WTC11 (cell line): ENCODE results near the gene UTF1.

ENCODE experiments used
- ATF3 ChIP-seq: sonication (generic); formaldehyde crosslinking; conservative IDR thresholded peaks from 2 replicates; pipeline ENCODE4 v1.8.1; 2022; ENCODE audit warnings: mild to moderate bottlenecking, missing genetic modification reagents
- CTCF ChIP-seq: fragments of 200-600 bp; IDR thresholded peaks from 2 replicates; pipeline ENCODE4 v1.8.0; 2022; ENCODE audit warnings: antibody characterized with exemption
- ELF4 ChIP-seq: sonication (generic); formaldehyde crosslinking; IDR thresholded peaks from 2 replicates; pipeline ENCODE4 v1.8.1; 2022; ENCODE audit warnings: low read depth, mild to moderate bottlenecking, moderate library complexity, missing genetic modification reagents
- FOXK1 ChIP-seq: sonication (generic); formaldehyde crosslinking; IDR thresholded peaks from 2 replicates; pipeline ENCODE4 v1.8.0; 2022; ENCODE audit warnings: mild to moderate bottlenecking, moderate library complexity, missing genetic modification reagents
- NFATC4 ChIP-seq: fragments of 250-450 bp; sonication (Bioruptor Pico); IDR thresholded peaks from 2 replicates; pipeline ENCODE4 v1.9.0; 2021; ENCODE audit warnings: mild to moderate bottlenecking
- PREB ChIP-seq: sonication (generic); formaldehyde crosslinking; IDR thresholded peaks from 2 replicates; pipeline ENCODE4 v1.8.1; 2022; ENCODE audit warnings: mild to moderate bottlenecking, missing genetic modification reagents, moderate library complexity, borderline replicate concordance
- PRRX2 ChIP-seq: fragments of 250-450 bp; sonication (Bioruptor Pico); IDR thresholded peaks from 2 replicates; pipeline ENCODE4 v1.8.0; 2021; ENCODE audit warnings: mild to moderate bottlenecking
- SMAD3 ChIP-seq: sonication (generic); formaldehyde crosslinking; IDR thresholded peaks from 2 replicates; pipeline ENCODE4 v1.8.0; 2022; ENCODE audit warnings: missing genetic modification reagents, mild to moderate bottlenecking, borderline replicate concordance
- STAT6 ChIP-seq: sonication (generic); formaldehyde crosslinking; conservative IDR thresholded peaks from 2 replicates; pipeline ENCODE4 v1.8.1; 2023; ENCODE audit warnings: mild to moderate bottlenecking, low read depth, missing genetic modification reagents, moderate library complexity
- ZMAT4 ChIP-seq: fragments of 250-450 bp; sonication (Bioruptor Pico); IDR thresholded peaks from 2 replicates; pipeline ENCODE4 v1.9.0; 2021; ENCODE audit warnings: mild to moderate bottlenecking
- ZNF317 ChIP-seq: sonication (generic); formaldehyde crosslinking; IDR thresholded peaks from 2 replicates; pipeline ENCODE4 v1.8.1; 2023; ENCODE audit warnings: low read depth, mild to moderate bottlenecking, moderate library complexity, missing genetic modification reagents, borderline replicate concordance
- TF ChIP-seq, protein P1 (sequence below): sonication (generic); formaldehyde crosslinking; IDR thresholded peaks from 2 replicates; pipeline ENCODE4 v1.8.0; 2022; ENCODE audit warnings: missing genetic modification reagents

- TF ChIP-seq CTCF (no peak), ZMAT4 (CRISPR knock-in tag) (no peak), PRRX2 (CRISPR knock-in tag) (no peak), SMAD3 (no peak), ZNF317 (no peak), STAT6 (CRISPR knock-in tag) (no peak), ATF3 (CRISPR knock-in tag) (no peak), NFATC4 (CRISPR knock-in tag) (no peak), PREB (no peak), FOXK1 (CRISPR knock-in tag) (no peak), ELF4 (CRISPR knock-in tag) (no peak)
- TF ChIP-seq, protein P1, sequence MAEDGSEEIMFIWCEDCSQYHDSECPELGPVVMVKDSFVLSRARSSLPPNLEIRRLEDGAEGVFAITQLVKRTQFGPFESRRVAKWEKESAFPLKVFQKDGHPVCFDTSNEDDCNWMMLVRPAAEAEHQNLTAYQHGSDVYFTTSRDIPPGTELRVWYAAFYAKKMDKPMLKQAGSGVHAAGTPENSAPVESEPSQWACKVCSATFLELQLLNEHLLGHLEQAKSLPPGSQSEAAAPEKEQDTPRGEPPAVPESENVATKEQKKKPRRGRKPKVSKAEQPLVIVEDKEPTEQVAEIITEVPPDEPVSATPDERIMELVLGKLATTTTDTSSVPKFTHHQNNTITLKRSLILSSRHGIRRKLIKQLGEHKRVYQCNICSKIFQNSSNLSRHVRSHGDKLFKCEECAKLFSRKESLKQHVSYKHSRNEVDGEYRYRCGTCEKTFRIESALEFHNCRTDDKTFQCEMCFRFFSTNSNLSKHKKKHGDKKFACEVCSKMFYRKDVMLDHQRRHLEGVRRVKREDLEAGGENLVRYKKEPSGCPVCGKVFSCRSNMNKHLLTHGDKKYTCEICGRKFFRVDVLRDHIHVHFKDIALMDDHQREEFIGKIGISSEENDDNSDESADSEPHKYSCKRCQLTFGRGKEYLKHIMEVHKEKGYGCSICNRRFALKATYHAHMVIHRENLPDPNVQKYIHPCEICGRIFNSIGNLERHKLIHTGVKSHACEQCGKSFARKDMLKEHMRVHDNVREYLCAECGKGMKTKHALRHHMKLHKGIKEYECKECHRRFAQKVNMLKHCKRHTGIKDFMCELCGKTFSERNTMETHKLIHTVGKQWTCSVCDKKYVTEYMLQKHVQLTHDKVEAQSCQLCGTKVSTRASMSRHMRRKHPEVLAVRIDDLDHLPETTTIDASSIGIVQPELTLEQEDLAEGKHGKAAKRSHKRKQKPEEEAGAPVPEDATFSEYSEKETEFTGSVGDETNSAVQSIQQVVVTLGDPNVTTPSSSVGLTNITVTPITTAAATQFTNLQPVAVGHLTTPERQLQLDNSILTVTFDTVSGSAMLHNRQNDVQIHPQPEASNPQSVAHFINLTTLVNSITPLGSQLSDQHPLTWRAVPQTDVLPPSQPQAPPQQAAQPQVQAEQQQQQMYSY (CRISPR knock-in tag): no peak
These were observed 34.4 kb upstream of the UTF1 start for GRCh38 chr10:133195611-133196010.
